HEK293T (cell line): ENCODE results near the gene PRCP.

Experiments
- ARNT ChIP-seq: fragments of 450-650 bp; IDR thresholded peaks from 2 replicates; pipeline ENCODE4 v1.6.1; 2017; ENCODE audit warnings: mild to moderate bottlenecking
- BHLHE40 ChIP-seq: fragments of 450-650 bp; IDR thresholded peaks from 2 replicates; pipeline ENCODE4 v1.6.1; 2016; ENCODE audit warnings: mild to moderate bottlenecking, moderate library complexity, borderline replicate concordance
- CTBP1 ChIP-seq: fragments of 450-650 bp; IDR thresholded peaks from 2 replicates; pipeline ENCODE4 v1.6.1; 2016; ENCODE audit warnings: borderline replicate concordance
- ELF4 ChIP-seq: fragments of 450-650 bp; IDR thresholded peaks from 2 replicates; pipeline ENCODE4 v1.6.1; 2017; ENCODE audit warnings: antibody characterized with exemption
- FOXA1 ChIP-seq: fragments of 450-650 bp; IDR thresholded peaks from 2 replicates; pipeline ENCODE4 v1.6.1; 2016; ENCODE audit warnings: mild to moderate bottlenecking
- FOXK2 ChIP-seq: fragments of 450-650 bp; IDR thresholded peaks from 2 replicates; pipeline ENCODE4 v1.6.1; 2016; ENCODE audit warnings: mild to moderate bottlenecking
- HDGF ChIP-seq: fragments of 450-650 bp; IDR thresholded peaks from 2 replicates; pipeline ENCODE4 v1.6.1; 2017; ENCODE audit warnings: antibody characterized with exemption, borderline replicate concordance
- L3MBTL2 ChIP-seq: fragments of 450-650 bp; conservative IDR thresholded peaks from 2 replicates; pipeline ENCODE4 v1.6.1; 2016; ENCODE audit warnings: mild to moderate bottlenecking
- LEF1 ChIP-seq: fragments of 450-650 bp; IDR thresholded peaks from 2 replicates; pipeline ENCODE4 v1.6.1; 2017; ENCODE audit warnings: mild to moderate bottlenecking, borderline replicate concordance
- PKNOX1 ChIP-seq: fragments of 450-650 bp; IDR thresholded peaks from 2 replicates; pipeline ENCODE4 v1.6.1; 2016
- SP1 ChIP-seq: fragments of 450-650 bp; IDR thresholded peaks from 2 replicates; pipeline ENCODE4 v1.6.1; 2017
- SUZ12 ChIP-seq: fragments of 450-650 bp; IDR thresholded peaks from 2 replicates; pipeline ENCODE4 v1.6.1; 2016; ENCODE audit warnings: mild to moderate bottlenecking
- TARDBP ChIP-seq: fragments of 450-650 bp; IDR thresholded peaks from 2 replicates; pipeline ENCODE4 v1.6.1; 2016
- ZNF384 ChIP-seq: fragments of 450-650 bp; IDR thresholded peaks from 2 replicates; pipeline ENCODE4 v1.6.1; 2016

GRCh38 chr11:82782825-82783374, 117.3 kb downstream of the PRCP start:
- no peak for TF ChIP-seq LEF1
- no peak for TF ChIP-seq SP1
- no peak for TF ChIP-seq SUZ12
- TF ChIP-seq BHLHE40, result no peak
- no peak for TF ChIP-seq PKNOX1
- no peak for TF ChIP-seq TARDBP
- TF ChIP-seq CTBP1, result no peak
- TF ChIP-seq L3MBTL2, result no peak
- no peak for TF ChIP-seq HDGF
- no peak for TF ChIP-seq ARNT
- no peak for TF ChIP-seq ZNF384
- TF ChIP-seq FOXA1, result no peak
- no peak for TF ChIP-seq ELF4
- TF ChIP-seq FOXK2, result no peak
